DLD1 (cell line): ENCODE data around the gene RPS6KL1.
"Not testable (repeated sequence)": the region's sequence is repeated elsewhere in the genome, so short reads cannot be mapped to it uniquely, and the experiment has no call there.

Source experiments
- in situ Hi-C: cut with HindIII; loops from 2 replicates; pipeline ENCODE4 v1.10.0; 2017; ENCODE audit warnings: low sequenced_read_pairs

The RPS6KL1 gene

GRCh38 chr14:74937171-74937570 is 14.1 kb upstream of the RPS6KL1 start:
- in situ Hi-C loops = no loop called here

DNA sequence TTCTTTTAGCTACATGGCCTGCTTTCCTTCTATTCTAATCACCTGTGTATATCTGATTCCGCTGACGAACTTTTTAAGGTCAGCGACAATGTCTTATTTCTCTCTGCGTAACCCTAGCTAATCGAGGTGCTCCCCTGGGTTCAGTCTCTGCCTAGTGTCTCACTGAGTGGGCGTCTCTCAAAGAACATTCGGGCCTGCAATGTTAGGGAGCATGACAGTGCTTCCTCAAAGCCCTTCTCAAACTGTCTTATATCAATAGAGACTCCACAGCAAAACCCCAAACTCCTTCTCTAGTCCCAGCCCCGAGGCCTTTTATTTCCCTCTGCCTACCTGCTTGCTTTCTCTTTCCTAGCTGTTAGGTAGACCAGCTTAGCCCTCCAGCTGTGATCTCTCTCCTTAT is 13.7 kb upstream of the RPS6KL1 start:
- in situ Hi-C loops = no loop called here

- in situ Hi-C loops = no loop called here
Observed at GRCh38 chr14:74936151-74936550, 13.1 kb upstream of the RPS6KL1 start.

DNA sequence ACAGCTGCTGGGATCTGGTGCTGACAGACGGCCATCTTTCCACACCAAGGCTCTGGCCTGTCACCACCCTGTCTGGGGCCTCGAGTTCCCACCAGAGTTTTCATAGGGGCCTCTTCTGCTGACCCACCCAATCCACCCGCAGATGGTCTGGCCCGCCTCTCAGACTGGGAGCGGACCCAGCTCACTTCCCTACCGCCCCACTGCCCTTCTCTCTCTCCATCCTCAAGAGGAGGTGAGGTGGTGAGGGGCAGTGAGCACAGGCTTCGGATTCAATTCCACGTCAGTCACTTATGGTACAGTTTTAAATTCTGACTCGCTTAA is 12.3 kb upstream of the RPS6KL1 start:
- in situ Hi-C loops = no loop called here

DNA sequence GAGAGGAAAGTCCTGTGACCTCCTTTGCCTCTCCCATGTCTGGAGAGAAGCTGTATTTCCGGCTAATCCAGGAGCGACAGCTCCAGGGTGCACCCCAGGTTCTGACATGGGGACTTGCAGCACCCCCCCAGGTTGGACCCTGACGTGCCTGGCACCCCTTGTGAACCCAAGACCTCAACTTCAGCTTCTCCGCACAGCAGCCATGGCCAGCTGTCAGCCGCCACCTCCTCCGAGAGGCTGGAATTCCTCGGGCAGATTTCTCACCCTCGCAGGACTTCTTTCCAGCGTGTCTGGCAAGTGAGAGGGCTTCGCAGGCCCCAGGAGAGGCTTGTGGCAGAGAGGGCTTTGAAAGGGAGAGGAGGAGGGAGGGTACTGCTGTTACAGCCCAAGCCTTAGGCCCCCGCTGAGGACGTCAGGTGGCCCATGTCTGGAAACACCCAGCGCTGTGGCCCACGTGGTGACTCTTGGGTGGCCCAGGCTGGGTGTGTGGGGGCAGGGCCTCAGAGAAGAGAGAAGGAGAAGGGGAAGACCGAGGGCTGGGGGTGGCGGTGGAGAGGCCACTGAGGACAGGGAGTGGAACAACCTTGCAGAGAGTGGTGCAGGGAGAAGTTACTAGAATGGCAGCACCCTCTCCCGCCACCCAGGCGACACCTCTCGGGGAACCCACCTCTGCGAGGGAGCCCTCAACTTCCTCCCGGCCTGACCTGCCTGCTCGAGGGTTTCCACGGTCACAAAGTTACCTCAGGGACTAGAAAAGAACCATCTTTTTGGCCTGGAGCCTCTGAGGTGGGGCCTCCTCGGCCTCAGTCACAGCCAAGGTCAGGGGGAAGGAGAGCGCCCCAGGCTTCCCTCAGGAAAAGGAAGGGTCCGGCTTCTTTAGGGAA is 11.7 kb upstream of the RPS6KL1 start:
- in situ Hi-C loops = no loop called here

- in situ Hi-C loops = no loop called here
Observed at GRCh38 chr14:74934041-74934440, 11.0 kb upstream of the RPS6KL1 start.

- in situ Hi-C loops = not testable (repeated sequence)
Observed at GRCh38 chr14:74932936-74933335, 9.9 kb upstream of the RPS6KL1 start.

DNA sequence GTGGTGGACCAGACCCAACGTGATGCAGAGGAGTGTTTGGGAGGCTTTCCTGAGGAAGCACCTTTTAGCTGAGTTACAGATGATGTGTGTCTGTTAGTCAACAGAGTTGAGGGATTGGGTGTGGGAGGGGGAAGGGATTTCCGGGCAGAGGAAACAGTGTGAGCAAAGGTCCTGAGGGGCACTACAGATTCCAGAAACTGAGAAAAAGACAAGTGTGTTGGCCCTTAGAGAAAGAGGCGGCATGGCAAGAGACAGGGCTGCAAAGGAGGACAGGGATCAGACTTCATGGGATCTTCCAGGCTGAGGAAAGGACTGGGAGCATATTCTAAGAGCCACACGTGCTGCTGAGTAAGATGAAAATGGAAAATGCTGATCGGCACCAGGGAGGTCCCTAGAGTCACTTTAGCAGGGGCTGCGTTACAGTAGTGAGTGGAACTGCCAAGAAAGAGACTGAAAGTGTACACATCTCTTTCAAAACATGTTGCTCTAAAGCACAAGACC is 9.4 kb upstream of the RPS6KL1 start:
- in situ Hi-C loops = no loop called here

DNA sequence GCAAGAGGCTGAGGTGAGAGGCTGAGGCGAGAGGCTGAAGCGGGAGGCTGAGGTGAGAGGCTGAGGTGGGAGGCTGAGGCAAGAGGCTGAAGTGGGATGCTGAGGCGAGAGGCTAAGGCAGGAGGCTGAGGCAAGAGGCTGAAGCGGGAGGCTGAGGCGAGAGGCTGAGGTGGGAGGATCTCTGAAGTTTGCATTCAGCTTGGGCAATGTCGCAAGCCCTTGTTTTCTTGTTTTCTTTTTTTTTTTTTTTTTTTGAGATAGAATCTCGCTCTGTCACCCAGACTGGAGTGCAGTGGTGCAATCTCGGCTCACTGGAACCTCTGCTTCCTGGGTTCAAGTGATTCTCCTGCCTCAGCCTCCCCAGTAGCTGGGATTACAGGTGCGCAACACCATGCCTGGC is 8.7 kb upstream of the RPS6KL1 start:
- in situ Hi-C loops = not testable (repeated sequence)

DNA sequence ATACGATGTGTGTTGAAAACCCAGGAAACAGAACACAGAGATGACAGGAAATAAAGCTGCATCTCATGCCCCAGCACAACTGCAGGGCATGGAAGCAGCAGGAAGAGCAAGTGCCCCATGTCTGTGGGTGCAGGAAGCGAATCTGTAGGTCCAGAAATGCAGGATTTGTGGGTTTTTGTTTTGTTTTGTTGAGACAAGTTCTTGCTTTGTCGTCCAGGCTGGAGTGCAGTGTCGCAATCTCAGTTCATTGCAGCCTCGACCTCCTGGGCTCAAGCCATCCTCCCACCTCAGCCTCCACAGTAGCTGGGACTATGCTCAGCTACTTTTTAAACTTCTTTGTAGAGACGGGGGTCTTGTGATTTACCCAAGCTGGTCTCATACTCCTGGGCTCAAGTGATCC is 6.2 kb upstream of the RPS6KL1 start:
- in situ Hi-C loops = no loop called here

DNA sequence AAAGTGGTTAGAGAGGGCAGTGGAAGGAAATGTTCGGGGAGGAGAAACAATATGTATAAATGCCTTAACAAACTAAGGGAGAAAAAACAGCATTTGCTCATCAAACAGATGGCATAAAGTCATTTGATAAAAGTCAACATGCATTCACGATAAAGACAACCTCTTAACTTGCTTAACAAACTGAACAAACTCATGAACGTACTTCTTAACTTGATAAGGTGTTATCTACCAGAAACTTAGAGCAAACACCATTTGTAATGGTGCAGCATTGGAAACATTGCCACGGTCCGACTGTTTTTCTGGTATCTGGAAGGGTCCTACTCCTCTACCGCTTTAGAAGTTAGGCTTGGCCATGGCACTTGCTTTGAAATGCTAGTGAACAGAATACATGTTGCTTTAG is 4.2 kb upstream of the RPS6KL1 start:
- in situ Hi-C loops = no loop called here

DNA sequence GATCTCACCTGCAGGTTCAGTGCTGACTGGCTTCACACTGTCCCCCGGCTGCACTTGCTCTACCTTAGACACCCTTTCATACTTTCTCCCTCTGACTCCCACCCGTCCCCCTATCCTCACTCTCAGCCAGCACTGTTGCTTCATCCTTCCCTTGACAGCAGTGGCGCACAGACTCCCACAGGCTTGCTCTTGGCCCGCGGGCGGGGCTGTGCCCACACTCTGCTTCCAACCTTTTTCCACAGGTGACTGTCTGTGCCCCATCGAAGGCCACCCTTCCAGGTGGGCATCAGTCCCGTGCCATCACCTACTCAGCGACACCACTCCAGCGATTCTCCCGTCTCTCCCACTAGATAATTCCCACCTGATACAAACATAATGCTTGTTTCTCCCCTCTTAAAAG is 1.0 kb upstream of the RPS6KL1 start:
- in situ Hi-C loops = no loop called here

GRCh38 chr14:74921987-74922751 is 891 bp downstream of the RPS6KL1 start:
- in situ Hi-C loops = no loop called here

DNA sequence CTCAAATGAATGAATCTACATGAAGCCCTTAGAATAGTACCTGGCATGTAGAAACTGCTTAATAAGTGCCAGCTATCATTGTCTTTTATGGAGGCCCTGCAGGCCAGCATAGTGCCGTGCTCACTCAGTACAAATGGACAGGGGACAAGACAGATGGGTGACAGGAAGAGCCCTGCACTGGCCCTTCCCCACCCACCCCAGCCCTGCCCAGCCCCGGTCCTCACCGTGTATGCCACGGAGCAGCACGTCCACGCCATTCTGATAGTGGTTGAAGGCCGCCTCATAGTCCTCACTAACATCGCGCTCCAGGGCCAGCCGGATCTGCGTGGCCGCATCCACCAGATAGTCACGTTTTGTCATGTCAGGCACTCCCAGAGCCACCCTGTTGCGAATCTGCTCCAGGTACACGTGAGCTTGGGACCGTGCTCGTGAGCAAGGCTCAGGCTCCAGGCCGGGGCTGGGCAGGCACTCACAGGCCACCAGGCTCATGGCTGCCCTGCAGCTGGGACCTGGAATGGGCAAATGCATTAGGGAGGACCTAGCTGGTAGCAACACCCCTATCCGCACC is 1.9 kb downstream of the RPS6KL1 start:
- in situ Hi-C loops = no loop called here

- in situ Hi-C loops = no loop called here
Observed at GRCh38 chr14:74920281-74920680, 2.8 kb downstream of the RPS6KL1 start.

DNA sequence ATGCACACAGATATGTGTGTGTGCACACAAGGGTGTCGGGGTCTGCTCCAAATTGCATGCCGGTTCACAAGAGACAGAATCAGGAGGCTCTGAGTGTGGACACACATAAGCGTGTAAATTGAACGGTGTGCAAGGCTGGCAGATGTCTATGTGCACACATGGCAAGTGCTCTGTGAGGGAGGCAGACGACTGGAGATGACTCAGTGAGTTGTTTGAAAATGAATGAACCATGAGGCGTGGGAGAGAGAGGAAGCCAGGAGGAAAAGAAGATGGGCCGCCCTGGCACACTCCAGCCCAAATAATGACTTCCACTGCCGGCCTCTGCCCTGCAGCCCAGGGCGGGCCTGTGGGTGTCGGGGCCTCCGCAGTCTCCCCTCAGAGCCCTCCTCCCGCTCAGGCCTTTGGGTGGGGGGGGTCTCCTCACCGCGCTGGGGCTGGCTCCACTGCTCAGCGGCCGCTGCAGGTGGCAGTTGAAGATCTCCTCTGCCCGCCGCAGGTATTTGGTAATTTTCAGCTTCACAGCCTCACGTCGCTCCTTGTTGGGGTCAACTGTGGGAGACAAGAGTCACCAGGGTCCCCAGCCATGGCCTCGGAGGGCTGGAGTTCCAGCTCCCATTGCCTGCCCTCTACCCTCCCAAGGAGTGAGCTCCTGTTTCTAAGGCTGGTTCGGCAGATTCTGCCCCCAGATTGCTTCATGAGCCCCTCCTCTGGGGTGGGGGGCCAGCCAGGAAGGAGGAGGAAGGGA is 3.5 kb downstream of the RPS6KL1 start:
- in situ Hi-C loops = no loop called here

- in situ Hi-C loops = no loop called here
Observed at GRCh38 chr14:74918380-74918779, 4.7 kb downstream of the RPS6KL1 start.

DNA sequence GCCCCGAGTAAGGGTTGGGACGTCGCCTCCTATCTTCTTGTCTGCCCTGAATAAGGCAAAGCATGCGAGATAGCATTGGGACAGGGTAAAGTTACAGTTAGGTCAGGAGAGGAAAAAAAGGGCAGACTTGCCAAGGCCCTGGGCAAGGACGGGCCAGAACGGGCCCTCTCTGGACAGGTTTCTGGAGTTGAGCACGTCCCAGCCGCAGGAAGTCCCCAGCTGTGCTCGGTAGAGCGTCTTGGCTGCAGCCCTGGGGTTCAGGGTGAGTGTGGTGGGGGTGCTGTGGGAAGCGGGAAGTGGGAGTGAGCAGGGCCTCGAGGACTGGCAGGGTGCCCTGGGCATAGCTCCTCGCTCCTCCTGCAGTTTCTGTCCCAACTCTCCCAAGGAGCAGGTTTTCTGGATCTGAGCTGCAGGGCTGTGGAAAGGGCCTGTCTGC is 5.4 kb downstream of the RPS6KL1 start:
- in situ Hi-C loops = no loop called here

- in situ Hi-C loops = no loop called here
Observed at GRCh38 chr14:74917178-74917543, 5.9 kb downstream of the RPS6KL1 start.

DNA sequence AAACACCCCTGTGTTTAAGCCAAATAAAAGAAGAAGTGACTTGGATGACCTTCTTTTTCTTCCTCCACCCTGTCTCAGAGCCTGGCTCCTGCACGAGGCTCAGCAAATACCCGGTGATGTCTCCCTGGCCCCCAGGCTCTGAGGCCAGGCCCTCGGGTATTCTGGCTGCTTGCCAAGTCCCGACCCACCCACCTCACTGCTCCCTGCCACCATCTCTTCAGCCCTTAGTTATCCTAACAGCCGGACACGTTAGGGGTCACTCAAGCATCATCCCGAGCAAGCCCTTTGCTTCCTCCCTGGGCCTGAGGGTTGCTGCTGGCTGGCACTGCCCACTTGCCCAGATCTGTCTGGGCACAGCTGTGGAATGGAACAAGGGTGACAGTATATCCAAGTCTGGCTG is 7.2 kb downstream of the RPS6KL1 start:
- in situ Hi-C loops = no loop called here

DNA sequence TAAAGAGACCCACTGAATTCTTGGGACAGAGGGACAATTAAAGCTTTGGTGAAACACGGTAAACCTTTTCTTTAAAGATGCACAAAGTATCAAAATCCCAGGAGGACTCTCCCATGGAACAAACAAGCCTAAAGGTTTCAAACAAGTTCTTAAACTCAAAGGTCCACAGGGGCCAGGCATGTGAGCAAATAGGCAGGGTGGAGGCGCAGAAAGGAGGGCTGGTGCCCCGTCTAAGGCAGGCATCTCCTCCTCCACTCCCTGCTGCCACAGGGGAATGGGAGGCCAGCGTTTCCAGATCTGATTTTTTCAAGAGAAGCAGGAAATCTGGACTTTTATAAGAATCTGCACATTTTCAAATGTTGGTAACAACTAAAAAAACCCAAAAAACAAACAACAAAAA is 7.6 kb downstream of the RPS6KL1 start:
- in situ Hi-C loops = no loop called here
